Body of pancreas (tissue), 4 donors: ENCODE results near the gene SKP1. TPM values are rescaled to one million over a fixed set of nuclear protein-coding genes. Genes with fewer than 3 reads are reported as not detected.

Source experiments
- ATAC-seq: fragments of 150-250 bp; one replicate; pipeline ENCODE4 v1.9.1; 2016
- DNase-seq, 4 donors: peaks; one replicate each; pipeline ENCODE4 v3.0.0-alpha.2; 2019
- H3K27ac ChIP-seq, 4 donors: fragments of 200-600 bp; sonication (generic); 1 replicate in 3 of 4; 2 replicates in 1 of 4; pipeline versions ENCODE4 v1.5.1 to v1.6.1; 2016 to 2019; ENCODE audit warnings: mild to moderate bottlenecking in 1 of 4, mixed read lengths in 1 of 4, moderate library complexity in 1 of 4
- H3K27me3 ChIP-seq, 2 donors: fragments of 200-600 bp; sonication (generic); one replicate each; pipeline ENCODE4 v1.6.0; 2016; ENCODE audit warnings: mild to moderate bottlenecking in 1 of 2
- H3K36me3 ChIP-seq, 2 donors: fragments of 200-600 bp; sonication (generic); replicated peaks in 1 of 2; 2 replicates each; pipeline ENCODE4 v1.5.1; 2016; ENCODE audit warnings: low read depth in 2 of 2; ENCODE audit not compliant: insufficient read depth in 1 of 2
- H3K4me1 ChIP-seq: fragments of 200-600 bp; sonication (generic); one replicate; pipeline ENCODE4 v1.6.0; 2016
- H3K4me3 ChIP-seq, 2 donors: fragments of 200-600 bp; sonication (generic); 1 replicate in 1 of 2; 2 replicates in 1 of 2; pipeline ENCODE4 v1.5.1; 2016 to 2019
- H3K9me3 ChIP-seq, 3 donors: fragments of 200-600 bp; sonication (generic); 1 replicate in 2 of 3; 2 replicates in 1 of 3; pipeline ENCODE4 v1.5.1; 2016
- CTCF ChIP-seq, 7 experiments: fragments of 450-650 bp in 4 of 7; fragments of 200-600 bp in 3 of 7; sonication (generic) in 3 of 7; IDR thresholded peaks; one replicate each; pipeline ENCODE4 v1.5.1; 2016 to 2019; ENCODE audit warnings: antibody characterized with exemption in 7 of 7
- POLR2A ChIP-seq, 3 donors: fragments of 450-650 bp; IDR thresholded peaks; one replicate each; pipeline ENCODE4 v1.6.1; 2016; ENCODE audit warnings: antibody characterized with exemption in 3 of 3, mild to moderate bottlenecking in 2 of 3
- WGBS, 2 donors: methylation state at CpG; one replicate each; pipeline ENCODE4 v1.1.5; 2017; 5-methylcytosine and 5-hydroxymethylcytosine counted together
- intact Hi-C: fragments of 100-400 bp; cut with DNase I; formaldehyde crosslinking; loops from one replicate; pipeline ENCODE4 v1.15.1; 2023
- microRNA-seq, 2 donors: library from miRNA; unstranded; fragments of <30 nt; microRNA quantifications; one replicate each; pipeline ENCODE4, GENCODE V29; 2016; ENCODE audit warnings: borderline number of aligned reads in 2 of 2, borderline replicate concordance in 2 of 2
- small RNA-seq: library from RNA; depleted of rRNA; stranded (forward); fragments of <200 nt; gene quantifications from one replicate; pipeline ENCODE3, GENCODE V24; 2016
- total RNA-seq, 2 donors: library from RNA; depleted of rRNA; stranded (reverse); fragments of >200 nt; gene quantifications; one replicate each; pipeline ENCODE4 v1.1.0, GENCODE V29; 2016

Gene SKP1
- total RNA-seq, 2 donors from 2014 or later, result 31.6 to 46.8 TPM

GRCh38 chr5:134101686-134102439 is 74.9 kb downstream of the SKP1 start:
- WGBS, 2 donors, result 31 to 35% methylated on average over 9 to 15 of the region's 20 CpGs
- ATAC-seq, result peak; percentile 76
- DNase-seq, result peak; percentile 40 to 65 (median 58)
- TF ChIP-seq POLR2A (IDR thresholded peaks at IDR 0.05), result no peak
- peak; percentile 74 to 94 (median 81) for TF ChIP-seq CTCF (IDR thresholded peaks at IDR 0.05)
- Histone ChIP-seq H3K4me3 (no peak overlapping the region), H3K4me1 (no peaks in the 10 kb centered on the region), H3K9me3 (no peaks in the 10 kb centered on the region), H3K27ac (no peak overlapping the region), H3K27me3 (no peaks in the 10 kb centered on the region), H3K36me3 (no peaks in the 10 kb centered on the region)
- intact Hi-C loops, result no loop called here

GRCh38 chr5:134100283-134101091 is 76.3 kb downstream of the SKP1 start:
- H3K4me3 ChIP-seq, result no peak overlapping the region
- DNase-seq (no peak), ATAC-seq (peak; percentile 20)
- no peaks in the 10 kb centered on the region for H3K27me3 ChIP-seq
- TF ChIP-seq POLR2A (IDR thresholded peaks at IDR 0.05) (no peak), CTCF (IDR thresholded peaks at IDR 0.05) (no peak)
- no peaks in the 10 kb centered on the region for H3K4me1 ChIP-seq
- intact Hi-C loops, result no loop called here
- H3K27ac ChIP-seq, result no peak overlapping the region
- no peaks in the 10 kb centered on the region for H3K9me3 ChIP-seq
- WGBS, 2 donors, result 76 to 86% methylated on average over 10 of the region's 10 CpGs
- H3K36me3 ChIP-seq, result no peaks in the 10 kb centered on the region

- no peak for ATAC-seq
- no peak for TF ChIP-seq POLR2A (IDR thresholded peaks at IDR 0.05)
- no peak for TF ChIP-seq CTCF (IDR thresholded peaks at IDR 0.05)
- Histone ChIP-seq H3K27me3 (no peaks in the 10 kb centered on the region), H3K36me3 (no peaks in the 10 kb centered on the region), H3K4me3 (no peak overlapping the region), H3K4me1 (peaks cover 2% of the 10 kb centered on the region), H3K9me3 (no peaks in the 10 kb centered on the region), H3K27ac (no peak overlapping the region)
- intact Hi-C loops, result no loop called here
- 84 to 89% methylated on average over 2 of the region's 2 CpGs for WGBS, 2 donors
- DNase-seq, result no peak
These were observed 76.8 kb downstream of the SKP1 start for GRCh38 chr5:134099939-134100282.

- TF ChIP-seq CTCF (IDR thresholded peaks at IDR 0.05) (no peak), POLR2A (IDR thresholded peaks at IDR 0.05) (no peak)
- H3K36me3 ChIP-seq, result no peaks in the 10 kb centered on the region
- DNase-seq (no peak), ATAC-seq (no peak)
- intact Hi-C loops, result no loop called here
- H3K27me3 ChIP-seq, result no peaks in the 10 kb centered on the region
- 81 to 86% methylated on average over 10 to 11 of the region's 11 CpGs for WGBS, 2 donors
- H3K9me3 ChIP-seq, result no peaks in the 10 kb centered on the region
- H3K4me1 ChIP-seq, result peaks cover 7% of the 10 kb centered on the region
- H3K4me3 ChIP-seq, result no peak overlapping the region
- no peak overlapping the region for H3K27ac ChIP-seq
These were observed 77.4 kb downstream of the SKP1 start for GRCh38 chr5:134099288-134099872.

Small RNAs within 50 kb of the gene (microRNA-seq; reads per million reads assigned to microRNA genes)
- gene MIR3661, result 0 to 0.47 reads per million in 2 donors

Small RNAs within 50 kb of the gene (small RNA-seq; reads per million reads assigned to genes)
- gene MIR3661, result not detected

Other genes starting within 250 kb of the SKP1 start
- 10 to 100 TPM; 20.4 to 28.0 TPM for gene C5orf15, start 208.3 kb downstream of the SKP1 start, total RNA-seq
- 10 to 100 TPM; 37.6 to 65.1 TPM for gene VDAC1, start 172.0 kb downstream of the SKP1 start, total RNA-seq
- 1 to 10 TPM; 6.3 to 9.1 TPM for gene TCF7, start 62.3 kb downstream of the SKP1 start, total RNA-seq
- gene PPP2CA, start 49.1 kb upstream of the SKP1 start, total RNA-seq, result 100 to 1,000 TPM in 1 of 2 donors, 10 to 100 TPM in 1; 45.9 to 194 TPM
- gene CDKL3, start 190.2 kb upstream of the SKP1 start, total RNA-seq, result 1 to 10 TPM in 1 of 2 donors, not detected in 1; 1.0 TPM
- gene UBE2B, start 194.6 kb upstream of the SKP1 start, total RNA-seq, result 10 to 100 TPM; 31.6 to 36.1 TPM
- gene CDKN2AIPNL, start 234.9 kb upstream of the SKP1 start, total RNA-seq, result 10 to 100 TPM in 1 of 2 donors, 1 to 10 TPM in 1; 3.0 to 14.5 TPM